Activated T-helper 1 cell treated with anti-CD3 and anti-CD28 coated beads, Interleukin-12 subunit alpha, Interleukin-12 subunit beta, Interleukin-2, Interleukin-4 antibody, amounts not matched to agents 30 ng/mL and 10 ng/mL and 1 ng/mL, durations not matched to agents 14 hours and 24 hours and 36 hours (primary cell): ENCODE data around the gene TTLL12. TPM values are rescaled to one million over a fixed set of nuclear protein-coding genes. Genes with fewer than 3 reads are reported as not detected.

ENCODE experiments used
- DNase-seq: peaks from one replicate; pipeline ENCODE4 v3.0.0; 2021; ENCODE audit warnings: low spot score
- H3K27ac Mint-ChIP-seq: one replicate; pipeline ENCODE4 v1.8.0; 2021; ENCODE audit warnings: mild to moderate bottlenecking, mixed read lengths
- H3K27me3 Mint-ChIP-seq: one replicate; pipeline ENCODE4 v1.8.0; 2022; ENCODE audit warnings: mild to moderate bottlenecking, moderate library complexity, mixed read lengths; ENCODE audit not compliant: insufficient read depth
- H3K36me3 Mint-ChIP-seq: one replicate; pipeline ENCODE4 v1.8.0; 2021; ENCODE audit warnings: low read depth, mixed read lengths
- H3K4me1 Mint-ChIP-seq: one replicate; pipeline ENCODE4 v1.8.0; 2021; ENCODE audit warnings: low read depth, mixed read lengths
- H3K4me3 Mint-ChIP-seq: one replicate; pipeline ENCODE4 v1.8.0; 2021; ENCODE audit warnings: mild to moderate bottlenecking, moderate library complexity, mixed read lengths
- H3K9me3 Mint-ChIP-seq: one replicate; pipeline ENCODE4 v1.8.0; 2021; ENCODE audit warnings: mixed read lengths
- intact Hi-C: fragments of 100-400 bp; cut with micrococcal nuclease; formaldehyde crosslinking; loops from one replicate; pipeline ENCODE4 v1.15.1; 2024
- total RNA-seq: library from RNA; stranded (reverse); gene quantifications from 2 replicates; pipeline ENCODE4 v1.2.3, GENCODE V29; 2022

TTLL12 gene
- total RNA-seq, 1 donor from 2014 or later: 105 TPM

DNA sequence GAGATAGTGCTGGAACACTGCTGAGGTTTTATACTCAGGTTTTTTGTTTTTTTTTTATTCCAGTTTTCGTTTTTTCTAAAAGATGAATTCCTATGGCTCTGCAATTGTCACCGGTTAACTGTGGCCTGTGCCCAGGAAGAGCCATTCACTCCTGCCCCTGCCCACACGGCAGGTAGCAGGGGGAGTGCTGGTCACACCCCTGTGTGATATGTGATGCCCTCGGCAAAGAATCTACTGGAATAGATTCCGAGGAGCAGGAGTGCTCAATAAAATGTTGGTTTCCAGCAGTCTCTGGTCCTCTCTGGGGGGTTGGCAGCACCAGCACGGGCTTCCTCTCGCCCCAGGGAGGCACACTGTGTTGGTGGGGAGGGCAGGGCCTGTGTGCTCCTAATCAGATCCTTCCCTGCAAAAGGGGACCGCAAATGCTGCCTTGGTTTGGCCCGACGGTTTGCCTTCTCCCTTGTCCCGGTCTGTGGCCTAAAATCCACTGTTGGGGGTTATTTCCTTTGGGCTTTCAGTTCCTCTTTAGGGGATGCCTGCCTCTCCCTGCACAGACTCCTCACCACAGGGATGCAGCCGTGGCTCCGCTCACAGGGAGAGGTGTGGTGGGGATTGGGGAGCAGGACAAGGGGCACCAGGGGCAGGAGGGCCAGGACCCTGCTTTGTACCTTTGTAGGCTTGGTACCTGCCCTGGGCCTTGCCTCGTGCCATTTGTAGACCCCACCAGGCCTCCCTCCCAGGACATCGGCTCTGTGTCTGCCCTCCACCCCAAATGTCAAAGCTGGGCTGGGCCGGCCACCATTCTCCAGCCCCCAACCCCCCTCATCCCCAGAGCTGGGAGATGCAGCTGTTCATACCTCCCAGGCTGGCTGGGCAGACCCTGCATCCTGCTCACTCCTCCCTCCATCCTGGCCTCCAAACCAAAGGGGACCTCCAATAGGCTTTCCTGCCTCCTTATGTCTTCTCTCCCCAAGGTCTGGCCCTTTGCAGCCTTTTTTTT is 57.2 kb downstream of the TTLL12 start:
- intact Hi-C loops: no loop called here
- H3K36me3 Mint-ChIP-seq: peaks cover 9% of the 10 kb centered on the region
- no peak overlapping the region for H3K27ac Mint-ChIP-seq
- H3K9me3 Mint-ChIP-seq: no peaks in the 10 kb centered on the region
- H3K4me3 Mint-ChIP-seq: no peak overlapping the region
- H3K27me3 Mint-ChIP-seq: no peaks in the 10 kb centered on the region
- DNase-seq: no peak
- H3K4me1 Mint-ChIP-seq: no peaks in the 10 kb centered on the region

DNA sequence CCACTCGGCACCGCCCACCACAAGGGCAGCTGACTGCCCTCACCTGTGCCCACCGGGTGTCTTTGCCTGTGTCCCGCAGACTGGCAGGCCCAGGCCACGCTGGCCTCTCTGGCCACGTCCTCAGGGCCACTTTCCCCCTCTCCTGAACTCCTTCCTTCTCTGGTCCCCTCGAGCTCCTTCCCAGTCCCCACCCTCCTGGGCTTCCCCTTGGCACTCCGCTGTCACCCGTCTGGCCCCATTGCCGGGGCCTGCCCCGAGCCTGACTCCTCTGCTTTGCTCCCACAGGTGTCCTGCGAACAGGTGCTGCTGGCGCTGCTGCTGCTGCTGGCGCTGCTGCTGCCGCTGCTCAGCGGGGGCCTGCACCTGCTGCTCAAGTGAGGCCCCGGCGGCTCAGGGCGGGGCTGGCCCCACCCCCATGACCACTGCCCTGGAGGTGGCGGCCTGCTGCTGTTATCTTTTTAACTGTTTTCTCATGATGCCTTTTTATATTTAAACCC is 58.0 kb downstream of the TTLL12 start:
- Mint-ChIP-seq H3K9me3 (no peaks in the 10 kb centered on the region), H3K4me3 (no peak overlapping the region), H3K4me1 (no peaks in the 10 kb centered on the region), H3K27ac (no peak overlapping the region), H3K36me3 (peaks cover 7% of the 10 kb centered on the region), H3K27me3 (no peaks in the 10 kb centered on the region)
- no peak for DNase-seq
- intact Hi-C loops: no loop called here

DNA sequence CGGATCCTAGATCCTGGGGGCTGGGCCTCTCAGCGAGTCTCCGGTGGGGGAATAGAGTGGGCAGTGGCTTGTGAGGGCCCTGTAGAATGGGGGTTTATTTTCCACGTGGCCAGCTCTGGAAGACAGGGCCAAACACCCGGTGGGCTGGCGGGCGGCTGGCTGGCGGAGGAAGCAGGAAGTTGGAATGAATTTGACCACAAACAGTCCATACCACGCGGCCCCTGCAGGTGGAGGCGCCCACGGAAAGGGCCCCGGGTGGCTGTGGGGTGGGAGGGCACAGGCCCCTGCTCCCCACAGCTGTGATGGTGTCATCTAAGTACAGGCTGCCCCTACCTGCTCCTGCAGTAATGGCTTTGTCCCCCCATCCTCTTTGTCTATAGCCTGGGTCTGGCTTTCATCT is 58.8 kb downstream of the TTLL12 start:
- intact Hi-C loops: no loop called here
- no peaks in the 10 kb centered on the region for H3K27me3 Mint-ChIP-seq
- H3K9me3 Mint-ChIP-seq: no peaks in the 10 kb centered on the region
- no peaks in the 10 kb centered on the region for H3K4me1 Mint-ChIP-seq
- no peak for DNase-seq
- peaks cover under 1% of the 10 kb centered on the region for H3K36me3 Mint-ChIP-seq
- H3K4me3 Mint-ChIP-seq: no peak overlapping the region
- no peak overlapping the region for H3K27ac Mint-ChIP-seq

DNA sequence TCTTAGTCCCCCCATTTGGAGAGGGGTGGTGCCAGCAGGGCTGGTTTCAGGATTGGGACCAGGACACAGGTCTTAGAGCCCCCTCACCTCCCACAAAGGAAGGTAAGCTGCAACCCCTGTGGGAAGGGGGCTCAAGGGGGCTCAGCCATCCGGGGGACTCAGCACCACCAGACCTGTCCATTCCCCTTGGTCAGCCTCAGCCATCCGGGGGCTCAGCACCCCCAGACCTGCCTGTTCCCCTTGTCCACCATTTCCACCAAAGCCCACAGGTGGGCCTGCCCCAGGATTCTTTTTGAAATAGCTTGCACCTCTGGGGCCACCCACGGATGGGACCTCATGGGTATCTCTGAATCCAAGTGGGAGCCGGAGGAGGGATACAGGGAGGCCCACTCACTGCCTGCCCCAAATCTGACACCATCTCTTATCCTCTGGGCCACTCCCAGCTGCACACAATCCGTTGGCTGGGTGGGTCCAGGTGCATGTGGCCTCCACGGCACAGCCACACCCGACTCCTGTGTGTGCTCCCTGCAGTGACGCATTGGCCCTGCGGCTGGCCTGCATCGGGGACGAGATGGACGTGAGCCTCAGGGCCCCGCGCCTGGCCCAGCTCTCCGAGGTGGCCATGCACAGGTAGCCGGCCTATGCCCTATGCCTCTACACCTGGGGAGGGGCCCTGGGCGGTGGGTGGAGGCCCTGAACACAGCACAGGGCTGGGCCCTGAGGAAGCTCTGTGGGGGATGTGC is 59.6 kb downstream of the TTLL12 start:
- Mint-ChIP-seq H3K36me3 (no peaks in the 10 kb centered on the region), H3K4me3 (no peak overlapping the region), H3K9me3 (no peaks in the 10 kb centered on the region), H3K27me3 (no peaks in the 10 kb centered on the region), H3K4me1 (no peaks in the 10 kb centered on the region), H3K27ac (no peak overlapping the region)
- intact Hi-C loops: no loop called here
- DNase-seq: no peak

DNA sequence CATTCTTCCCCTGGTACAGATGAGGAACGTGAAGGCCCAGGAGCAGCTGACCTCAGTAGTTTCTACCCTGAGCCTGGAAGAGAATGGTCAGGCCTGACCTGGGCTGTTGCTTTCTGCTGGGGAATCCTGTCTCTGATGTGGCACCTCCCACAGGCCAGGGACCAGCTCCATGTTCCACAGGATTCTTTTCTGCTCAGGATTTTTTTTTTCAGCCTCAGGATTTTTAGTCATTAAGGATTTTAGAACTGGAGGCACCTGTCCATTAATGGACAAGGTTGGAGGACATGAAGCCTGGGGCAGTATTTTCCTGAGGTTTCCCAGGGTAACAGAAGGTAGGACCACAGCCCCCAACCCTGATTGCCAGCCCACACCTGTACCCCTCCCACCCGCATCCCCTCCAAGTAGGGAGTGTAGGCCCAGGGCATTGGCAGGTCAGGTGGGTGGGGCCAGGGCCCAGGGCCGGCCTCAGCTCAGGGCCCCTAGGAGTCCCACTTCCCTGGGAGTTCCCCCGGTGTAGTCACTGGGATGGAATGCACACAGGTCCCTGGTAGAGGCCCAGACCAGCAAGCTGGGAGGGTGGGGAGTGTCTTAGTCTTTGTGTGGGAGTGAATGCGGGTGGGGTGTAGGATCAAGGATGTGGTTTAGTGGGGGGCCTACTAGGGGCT is 60.3 kb downstream of the TTLL12 start:
- H3K4me1 Mint-ChIP-seq: no peaks in the 10 kb centered on the region
- H3K27ac Mint-ChIP-seq: no peak overlapping the region

DNA sequence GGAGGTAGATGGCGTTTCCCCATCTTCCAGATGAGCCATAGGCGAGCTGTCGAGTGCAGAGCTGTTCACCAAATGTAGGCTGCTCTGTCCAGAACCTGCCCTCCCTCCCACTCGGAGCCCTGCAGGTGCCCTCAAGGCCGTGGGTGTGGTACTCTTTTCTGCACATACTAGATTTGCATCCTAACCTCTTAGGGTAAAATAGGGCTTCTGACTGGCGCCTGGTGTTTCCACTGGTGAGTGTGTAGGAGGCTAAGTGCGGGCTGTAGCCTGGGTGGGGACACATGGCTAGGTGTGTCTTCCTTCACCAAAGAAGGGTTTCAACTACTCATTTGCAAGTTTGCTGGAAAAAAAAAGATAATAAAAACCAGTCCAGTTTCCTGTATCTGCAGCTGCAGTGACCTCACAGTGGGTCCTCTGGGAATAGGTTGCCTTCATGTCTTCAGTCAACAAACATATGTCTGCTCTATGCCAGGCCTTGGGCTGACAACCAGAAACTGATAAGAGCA is 67.9 kb downstream of the TTLL12 start:
- Mint-ChIP-seq H3K27me3 (peaks cover 5% of the 10 kb centered on the region), H3K9me3 (no peaks in the 10 kb centered on the region), H3K36me3 (no peaks in the 10 kb centered on the region), H3K4me1 (peaks cover 4% of the 10 kb centered on the region), H3K4me3 (no peak overlapping the region), H3K27ac (no peak overlapping the region)
- intact Hi-C loops: no loop called here
- DNase-seq: no peak

More for the DNA sequence above, 60.3 kb downstream of the TTLL12 start:
- H3K27me3 Mint-ChIP-seq: no peaks in the 10 kb centered on the region
- no peaks in the 10 kb centered on the region for H3K9me3 Mint-ChIP-seq
- intact Hi-C loops: no loop called here
- no peaks in the 10 kb centered on the region for H3K36me3 Mint-ChIP-seq
- no peak for DNase-seq
- H3K4me3 Mint-ChIP-seq: no peak overlapping the region

DNA sequence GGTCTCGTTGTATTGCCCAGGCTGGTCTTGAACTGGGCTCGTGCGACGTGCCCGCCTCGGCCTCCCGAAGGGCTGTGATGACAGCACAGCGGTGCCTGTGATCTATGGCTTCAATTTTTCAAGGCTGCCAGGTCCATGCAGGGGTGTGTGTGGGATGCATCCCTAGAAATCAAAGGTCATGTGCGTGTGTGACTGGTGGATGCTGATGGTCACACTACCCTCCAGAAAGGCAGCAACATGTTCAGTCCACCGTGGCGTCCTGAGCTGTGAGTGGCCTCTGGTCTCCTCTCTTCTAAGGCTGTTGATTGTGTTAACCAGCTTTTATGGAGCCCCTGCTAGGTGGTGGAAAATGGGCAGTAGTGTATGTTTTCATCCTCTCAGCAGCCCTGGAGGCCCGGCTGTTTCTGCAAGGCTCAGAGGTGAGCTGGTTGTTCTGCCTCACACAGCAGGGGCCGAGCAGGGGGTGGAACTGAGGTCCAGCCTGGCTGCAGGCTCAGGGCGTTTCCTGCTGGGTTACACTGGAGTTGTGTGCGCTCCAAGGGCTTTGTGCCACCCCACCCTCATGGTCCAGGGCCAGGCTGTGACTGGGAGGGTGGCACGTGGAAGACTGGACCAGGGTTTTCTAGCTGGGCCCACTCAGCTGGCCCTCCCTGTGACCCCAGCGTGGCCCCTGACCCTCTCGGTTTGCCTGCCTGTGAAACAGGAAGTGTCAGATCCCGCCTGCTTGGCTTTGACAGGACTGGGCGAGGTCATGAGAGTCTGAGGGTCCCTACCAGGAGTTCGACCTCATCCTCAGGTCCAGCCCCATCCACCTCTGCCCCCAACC is 68.7 kb downstream of the TTLL12 start:
- peaks cover 4% of the 10 kb centered on the region for H3K4me1 Mint-ChIP-seq
- H3K9me3 Mint-ChIP-seq: no peaks in the 10 kb centered on the region

DNA sequence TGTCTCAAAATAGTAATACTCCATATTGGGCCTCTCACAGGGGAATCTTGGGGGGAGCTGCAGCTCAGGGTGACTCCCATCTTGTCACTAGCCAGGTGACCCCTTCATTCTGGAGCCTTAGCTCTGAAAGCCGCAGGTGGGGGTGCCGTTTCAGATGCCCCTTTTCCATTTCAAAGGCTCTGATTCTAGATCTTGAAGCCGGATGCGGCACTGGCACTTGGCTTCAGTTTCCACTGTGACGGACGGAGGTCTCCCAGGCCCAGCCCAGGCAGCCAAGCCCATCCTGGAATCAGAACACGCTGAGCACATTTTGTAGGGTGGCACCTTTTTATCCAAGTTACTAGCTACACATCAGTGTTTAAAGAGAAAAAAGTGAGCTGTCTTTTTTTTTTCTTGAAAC is 70.0 kb downstream of the TTLL12 start:
- H3K36me3 Mint-ChIP-seq: no peaks in the 10 kb centered on the region
- no peak overlapping the region for H3K27ac Mint-ChIP-seq
- H3K4me3 Mint-ChIP-seq: no peak overlapping the region
- intact Hi-C loops: no loop called here
- DNase-seq: no peak
- H3K9me3 Mint-ChIP-seq: no peaks in the 10 kb centered on the region
- peaks cover 4% of the 10 kb centered on the region for H3K4me1 Mint-ChIP-seq
- H3K27me3 Mint-ChIP-seq: peaks cover 21% of the 10 kb centered on the region

More for the DNA sequence above, 68.7 kb downstream of the TTLL12 start:
- H3K36me3 Mint-ChIP-seq: no peaks in the 10 kb centered on the region
- no peak overlapping the region for H3K27ac Mint-ChIP-seq
- intact Hi-C loops: no loop called here
- peaks cover 10% of the 10 kb centered on the region for H3K27me3 Mint-ChIP-seq
- no peak overlapping the region for H3K4me3 Mint-ChIP-seq
- no peak for DNase-seq

Other genes starting within 250 kb of the TTLL12 start
- gene PACSIN2, start 172.0 kb downstream of the TTLL12 start, total RNA-seq: 30.5 and 31.7 TPM in 2 replicates
- 2.0 TPM in 2 replicates for gene TTLL1, start 97.7 kb downstream of the TTLL12 start, total RNA-seq
- gene BIK, start 76.4 kb downstream of the TTLL12 start, total RNA-seq: 2.3 and 2.5 TPM in 2 replicates
- gene MCAT, start 43.7 kb downstream of the TTLL12 start, total RNA-seq: 20.3 and 23.4 TPM in 2 replicates
- gene TSPO, start 35.6 kb downstream of the TTLL12 start, total RNA-seq: 115 and 121 TPM in 2 replicates
- gene SCUBE1, start 156.2 kb upstream of the TTLL12 start, total RNA-seq: not detected in 2 replicates
- not detected in 2 replicates for gene MPPED1, start 224.9 kb upstream of the TTLL12 start, total RNA-seq